Hepatic stellate cell (primary cell): ENCODE measurements around the gene EMP3.
A peak's percentile ranks its signal among the peaks of the same experiment; 100 is the strongest.

Source experiments
- DNase-seq: peaks from one replicate; pipeline ENCODE4 v3.0.0; 2011; ENCODE audit warnings: low spot score

Gene EMP3

DNA sequence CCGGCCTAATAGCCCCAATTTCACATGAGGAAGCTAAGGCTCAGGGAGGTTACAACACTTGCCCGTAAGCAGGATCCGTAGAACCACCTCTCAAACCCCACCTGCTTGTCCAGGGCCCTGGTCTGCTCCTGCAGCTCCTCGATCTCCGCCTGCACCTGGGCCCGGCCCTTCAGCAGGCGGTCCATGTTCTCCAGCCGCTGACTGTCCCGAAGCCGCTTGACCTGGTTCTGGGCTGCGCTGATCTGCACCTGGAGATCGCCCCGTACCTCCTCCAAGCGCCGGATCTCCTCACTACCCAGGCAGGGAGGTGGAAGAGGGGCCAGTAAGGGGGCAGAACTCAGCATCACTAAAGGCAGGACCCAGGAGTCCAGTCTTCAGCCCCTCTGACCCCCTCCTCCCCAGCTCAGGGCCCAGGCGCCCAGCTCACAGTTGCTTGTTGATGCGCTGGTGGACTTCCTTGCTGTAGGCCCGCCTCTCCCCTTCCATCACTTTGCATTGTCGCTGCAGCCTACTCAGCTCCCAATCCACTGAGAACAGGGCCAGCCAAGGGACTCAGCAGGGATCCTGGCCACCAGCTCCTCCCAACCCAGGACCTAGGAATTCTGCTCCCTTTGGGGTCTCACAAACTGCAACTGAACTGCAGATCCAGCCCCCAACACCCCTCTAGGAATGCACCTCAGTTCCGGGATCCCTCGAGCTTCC, 6.9 kb upstream of the EMP3 start:
- DNase-seq: no peak

DNA sequence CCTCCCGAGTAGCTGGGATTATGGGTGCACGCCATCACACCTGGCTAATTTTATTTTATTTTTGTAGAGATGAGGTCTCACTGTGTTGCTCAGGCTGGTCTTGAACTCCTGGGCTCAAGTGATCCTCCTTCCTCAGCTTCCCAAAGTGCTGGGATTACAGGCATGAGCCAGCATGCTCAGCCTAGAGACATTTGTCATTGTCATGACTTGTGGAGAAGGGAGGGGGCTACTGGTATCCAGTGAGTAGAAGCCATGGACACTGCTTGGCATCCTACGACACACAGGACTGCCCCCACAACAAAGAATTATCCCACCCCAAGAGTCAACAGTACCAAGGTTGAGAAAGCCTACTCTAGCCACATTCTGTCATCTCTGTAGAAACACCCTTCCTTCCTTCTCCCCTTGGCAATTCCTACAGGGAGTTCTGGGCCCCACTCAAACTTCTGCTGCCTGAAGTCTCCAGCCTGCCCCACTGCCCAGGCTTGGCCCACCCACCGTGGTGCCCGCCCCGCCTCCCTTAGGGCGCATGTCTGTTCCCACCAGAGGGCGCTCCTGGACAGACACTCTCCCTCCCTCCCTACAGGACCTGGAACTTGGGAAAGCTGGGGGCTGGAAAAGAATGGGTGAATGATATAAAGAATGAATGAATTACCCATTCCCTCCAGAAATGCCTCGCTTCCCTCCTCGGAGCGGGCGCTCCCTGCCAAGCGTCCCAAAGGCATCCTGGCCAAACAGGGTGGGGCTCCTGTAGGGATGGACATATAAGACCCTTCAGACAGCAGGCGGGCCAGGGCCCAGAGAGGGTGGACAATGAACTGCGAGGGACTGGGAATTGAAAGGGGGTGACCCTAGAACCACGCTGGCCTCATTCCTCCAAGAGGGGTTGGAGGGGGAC, 5.5 kb upstream of the EMP3 start:
- DNase-seq: peak; percentile 82

DNA sequence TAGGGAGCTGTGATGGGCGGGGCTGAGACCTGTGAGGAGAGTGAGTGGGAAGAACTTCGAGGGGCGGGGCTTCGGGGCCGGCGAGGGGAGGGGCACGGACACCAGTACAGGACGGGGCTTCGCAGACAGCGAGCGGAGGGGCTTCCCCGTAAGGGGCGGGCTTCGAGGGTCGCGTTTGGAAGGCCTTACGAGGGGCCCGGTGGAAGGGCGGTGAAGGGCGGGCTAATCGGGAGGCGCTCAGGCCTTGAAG, 4.1 kb upstream of the EMP3 start:
- DNase-seq: peak; percentile 87

- DNase-seq: peak; percentile 97
Observed at GRCh38 chr19:48321622-48322591, 3.4 kb upstream of the EMP3 start.

GRCh38 chr19:48329167-48329891, 4.0 kb downstream of the EMP3 start:
- peak; percentile 59 for DNase-seq

GRCh38 chr19:48330012-48330681, 4.8 kb downstream of the EMP3 start:
- no peak for DNase-seq

GRCh38 chr19:48332351-48332661, 7.0 kb downstream of the EMP3 start:
- DNase-seq: no peak

GRCh38 chr19:48332662-48333466, 7.5 kb downstream of the EMP3 start:
- peak; percentile 96 for DNase-seq

DNA sequence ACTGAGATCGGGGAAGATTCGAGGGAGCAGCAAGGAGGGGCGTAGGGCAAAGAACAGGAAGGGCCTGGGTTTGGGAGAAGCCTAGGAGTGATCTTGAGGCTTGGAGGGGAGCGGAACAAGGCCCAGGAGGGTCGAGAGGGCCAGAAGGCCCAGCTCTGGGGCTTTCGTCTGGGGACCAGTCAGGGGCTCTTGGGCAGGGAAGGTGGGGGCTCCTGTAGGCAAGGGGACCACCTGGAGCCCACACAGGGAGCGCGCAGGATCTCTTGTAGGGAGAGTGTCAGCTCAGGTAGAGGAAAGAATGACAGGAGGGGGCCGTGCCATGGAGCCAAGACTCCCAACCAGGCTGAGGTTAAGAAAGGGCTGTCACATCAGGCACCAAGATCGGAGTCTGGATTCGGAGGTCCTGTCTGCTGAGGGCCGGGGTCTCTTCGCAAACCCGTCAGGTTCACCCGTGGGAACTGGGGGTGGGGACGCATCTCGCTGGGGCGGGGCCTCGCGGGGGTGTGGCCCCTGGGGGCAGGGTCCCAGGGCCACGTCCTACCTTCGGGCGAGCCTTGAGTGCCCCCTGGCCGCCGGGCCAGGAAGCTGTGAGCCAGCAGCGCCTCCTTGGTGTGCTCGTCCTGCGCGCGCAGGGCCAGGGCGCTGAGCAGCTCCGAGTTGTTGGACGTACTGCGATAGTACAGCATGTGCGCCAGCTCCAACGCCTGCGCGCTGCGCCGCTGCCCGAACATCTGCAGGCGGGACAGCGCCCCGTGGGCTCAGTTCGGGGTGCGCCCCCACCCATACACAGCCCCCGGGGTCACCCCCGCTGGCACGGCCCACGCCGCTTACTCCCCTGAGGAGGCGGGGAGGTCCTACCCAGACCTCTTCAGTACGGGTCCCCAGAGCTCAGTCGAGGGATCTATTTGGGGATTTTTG, 8.4 kb downstream of the EMP3 start:
- DNase-seq: peak; percentile 97

DNA sequence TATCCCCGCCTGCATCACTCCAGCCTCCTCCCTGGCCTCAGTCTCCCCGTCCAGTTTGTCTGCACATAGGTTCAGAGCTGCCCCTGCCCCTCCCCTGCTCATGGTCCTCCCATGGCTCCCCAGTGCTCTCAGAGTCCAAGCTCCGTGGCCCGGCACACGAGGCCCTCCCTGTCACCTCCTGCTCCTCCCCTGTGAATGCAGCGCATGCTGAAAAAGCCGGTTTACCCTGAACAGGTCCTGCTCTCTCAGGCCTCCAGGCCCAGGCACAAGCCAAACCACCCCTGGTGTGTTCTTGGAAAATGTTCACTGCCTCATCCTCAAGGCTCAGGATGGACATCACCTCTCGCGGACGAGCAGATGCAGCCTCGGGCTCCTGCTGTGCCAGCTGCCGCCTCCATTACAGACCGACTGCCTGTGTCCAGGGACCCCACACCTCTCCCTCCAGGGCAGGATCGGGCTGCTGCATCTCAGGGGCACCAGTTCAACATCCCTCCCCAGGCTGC, 13.0 kb downstream of the EMP3 start:
- DNase-seq: no peak

GRCh38 chr19:48338802-48339503, 13.6 kb downstream of the EMP3 start:
- no peak for DNase-seq

- no peak for DNase-seq
Observed at GRCh38 chr19:48340995-48341394, 15.6 kb downstream of the EMP3 start.

DNA sequence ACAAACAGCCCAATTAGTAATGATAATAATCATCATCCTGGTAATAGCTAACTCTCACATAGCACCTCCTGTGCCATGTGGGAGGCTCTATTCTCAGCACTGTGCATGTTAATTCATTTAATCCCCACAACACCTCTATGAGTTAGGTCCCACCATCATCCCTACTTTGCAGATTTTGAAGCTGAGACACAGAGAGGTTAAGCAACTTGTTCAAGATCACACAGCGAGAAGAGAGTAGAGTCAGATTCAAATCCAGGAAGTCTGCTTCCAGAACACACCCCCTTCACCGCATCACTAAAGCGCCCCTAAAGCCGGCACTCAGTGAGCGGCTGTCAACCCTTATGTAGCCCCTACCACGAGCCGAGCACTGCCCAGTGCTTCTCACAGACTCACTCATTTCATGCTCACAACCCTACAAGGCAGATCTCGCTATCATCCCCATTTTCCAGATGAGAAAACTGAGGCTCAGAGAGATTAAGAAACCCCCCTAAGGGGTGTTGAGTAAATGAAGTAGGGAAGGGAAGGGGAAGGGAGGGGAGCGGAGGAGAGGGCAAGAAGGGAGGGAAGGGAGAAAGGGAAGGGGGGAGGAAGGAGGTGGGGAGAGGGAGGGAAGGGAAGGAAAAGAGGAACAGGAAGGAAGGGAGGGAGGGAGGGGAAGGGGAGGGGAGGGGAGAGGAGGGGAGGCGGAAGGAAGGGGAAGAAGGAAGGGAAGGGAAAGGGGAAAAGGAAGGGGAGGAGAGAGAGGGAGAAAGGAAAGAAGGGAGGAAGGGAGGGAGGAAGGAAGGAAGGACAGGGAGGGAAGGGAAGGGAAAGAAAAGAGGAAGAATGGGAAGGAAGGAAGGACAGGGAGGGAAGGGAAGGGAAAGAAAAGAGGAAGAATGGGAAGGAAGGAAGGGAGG, 16.4 kb downstream of the EMP3 start:
- no peak for DNase-seq

DNA sequence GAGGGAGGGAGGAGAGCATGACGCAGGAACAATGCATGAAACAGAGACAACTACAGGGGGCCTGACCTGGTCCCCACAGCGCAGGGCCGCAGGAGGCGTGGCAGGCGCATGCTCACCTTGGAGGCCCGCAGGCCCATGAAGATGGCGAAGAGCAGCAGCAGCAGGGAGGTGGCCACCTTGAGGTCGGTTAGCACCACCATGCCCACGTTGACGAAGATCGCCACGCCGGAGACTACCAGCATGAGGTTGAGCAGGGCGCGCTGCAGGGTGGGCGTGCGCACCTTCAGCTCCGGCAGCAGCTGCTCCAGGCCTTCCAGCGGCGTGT, 17.0 kb downstream of the EMP3 start:
- no peak for DNase-seq

GRCh38 chr19:48342841-48343540, 17.6 kb downstream of the EMP3 start:
- DNase-seq: peak; percentile 58

DNA sequence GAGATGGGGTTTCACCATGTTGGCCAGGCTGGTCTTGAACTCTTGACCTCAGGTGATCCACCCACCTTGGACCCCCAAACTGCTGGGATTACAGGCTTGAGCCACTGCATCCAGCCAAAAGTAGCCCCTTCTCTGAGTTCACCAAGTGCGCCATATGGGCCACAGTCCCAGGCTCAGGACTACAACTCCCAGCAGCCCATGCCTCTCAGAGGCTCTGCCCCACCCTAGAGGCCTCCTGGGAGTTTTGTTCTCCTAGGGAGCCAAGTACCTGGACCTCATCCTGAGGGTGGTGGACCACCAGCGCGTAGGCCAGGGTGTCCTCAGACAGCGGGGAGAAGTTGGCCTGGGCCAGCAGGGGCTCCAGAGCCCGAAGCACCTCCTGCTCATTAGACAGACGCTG, 19.5 kb downstream of the EMP3 start:
- no peak for DNase-seq

DNA sequence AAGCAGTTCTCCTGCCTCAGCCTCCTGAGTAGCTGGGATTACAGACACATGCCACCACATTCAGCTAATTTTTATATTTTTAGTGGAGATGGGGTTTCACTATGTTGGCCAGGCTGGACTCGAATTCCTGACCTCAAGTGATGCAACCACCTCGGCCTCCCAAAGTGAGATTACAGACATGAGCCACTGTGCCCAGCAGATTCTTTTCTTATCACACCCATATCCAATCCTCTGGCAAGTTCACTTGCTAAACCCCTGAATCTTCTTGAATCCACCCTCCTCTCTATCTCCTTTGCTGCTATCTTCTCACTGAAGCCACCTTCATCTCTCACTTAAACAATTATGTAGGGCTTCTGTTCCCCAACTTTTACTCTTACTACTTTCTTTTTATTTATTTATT, 20.8 kb downstream of the EMP3 start:
- no peak for DNase-seq
